ENCODE measurements around the gene ACER3.

The ACER3 gene

DNA sequence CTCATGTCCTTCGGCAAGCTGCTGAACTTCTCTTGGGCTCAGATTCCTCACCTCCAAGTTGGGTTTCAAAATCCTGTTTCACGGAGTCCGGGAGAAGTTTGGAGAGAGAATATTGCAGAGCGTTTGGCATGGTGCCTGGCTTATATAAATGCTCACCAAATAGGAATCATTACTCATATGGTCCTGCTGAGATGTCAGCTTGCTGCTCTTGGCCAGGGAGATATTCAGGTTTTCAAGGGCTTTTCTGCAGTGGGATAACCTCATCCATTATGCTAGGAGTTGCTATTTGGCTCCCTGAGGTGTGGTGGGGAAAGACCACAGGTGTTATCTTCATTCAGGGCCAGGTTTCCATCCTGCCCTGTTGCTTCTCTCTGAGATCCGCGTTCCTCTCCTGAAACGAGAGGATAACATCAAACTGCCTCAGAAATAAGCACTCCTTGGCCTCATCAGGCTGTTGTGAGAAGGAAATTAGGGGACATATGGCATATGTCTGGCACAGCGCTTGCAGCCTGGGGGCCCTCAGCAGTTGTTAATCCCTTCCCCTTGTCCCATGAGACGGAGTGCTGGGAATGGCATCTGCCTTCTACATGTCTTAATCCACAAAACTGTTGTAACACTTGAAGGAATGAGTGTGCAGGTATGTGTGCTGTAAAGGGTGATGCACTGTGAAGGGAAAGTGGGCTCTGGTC, 29.9 kb upstream of the ACER3 start:
- H3K27me3 ChIP-seq (ENCODE audit: insufficient read depth, poor library complexity, severe bottlenecking), result no peaks in the 10 kb centered on the region
- DNase-seq (ENCODE audit: low read depth in 1 of 2, low spot score in 1 of 2), result no peak
- H3K4me3 ChIP-seq (replicated peaks; ENCODE audit: insufficient read depth, low read length), result no peak overlapping the region
- no peak overlapping the region for H3K27ac ChIP-seq (replicated peaks)
- TF ChIP-seq POLR2AphosphoS5 (IDR thresholded peaks at IDR 0.05; ENCODE audit: low read depth), result no peak
- TF ChIP-seq, protein P1, sequence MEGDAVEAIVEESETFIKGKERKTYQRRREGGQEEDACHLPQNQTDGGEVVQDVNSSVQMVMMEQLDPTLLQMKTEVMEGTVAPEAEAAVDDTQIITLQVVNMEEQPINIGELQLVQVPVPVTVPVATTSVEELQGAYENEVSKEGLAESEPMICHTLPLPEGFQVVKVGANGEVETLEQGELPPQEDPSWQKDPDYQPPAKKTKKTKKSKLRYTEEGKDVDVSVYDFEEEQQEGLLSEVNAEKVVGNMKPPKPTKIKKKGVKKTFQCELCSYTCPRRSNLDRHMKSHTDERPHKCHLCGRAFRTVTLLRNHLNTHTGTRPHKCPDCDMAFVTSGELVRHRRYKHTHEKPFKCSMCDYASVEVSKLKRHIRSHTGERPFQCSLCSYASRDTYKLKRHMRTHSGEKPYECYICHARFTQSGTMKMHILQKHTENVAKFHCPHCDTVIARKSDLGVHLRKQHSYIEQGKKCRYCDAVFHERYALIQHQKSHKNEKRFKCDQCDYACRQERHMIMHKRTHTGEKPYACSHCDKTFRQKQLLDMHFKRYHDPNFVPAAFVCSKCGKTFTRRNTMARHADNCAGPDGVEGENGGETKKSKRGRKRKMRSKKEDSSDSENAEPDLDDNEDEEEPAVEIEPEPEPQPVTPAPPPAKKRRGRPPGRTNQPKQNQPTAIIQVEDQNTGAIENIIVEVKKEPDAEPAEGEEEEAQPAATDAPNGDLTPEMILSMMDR (IDR thresholded peaks at IDR 0.05; ENCODE audit: insufficient read depth, low read length), result no peak
- TF ChIP-seq SPI1 (IDR thresholded peaks at IDR 0.05; ENCODE audit: borderline replicate concordance, low read depth), result no peak
- no peak for TF ChIP-seq GABPA (IDR thresholded peaks at IDR 0.05; ENCODE audit: low read depth)
- TF ChIP-seq, protein P2, sequence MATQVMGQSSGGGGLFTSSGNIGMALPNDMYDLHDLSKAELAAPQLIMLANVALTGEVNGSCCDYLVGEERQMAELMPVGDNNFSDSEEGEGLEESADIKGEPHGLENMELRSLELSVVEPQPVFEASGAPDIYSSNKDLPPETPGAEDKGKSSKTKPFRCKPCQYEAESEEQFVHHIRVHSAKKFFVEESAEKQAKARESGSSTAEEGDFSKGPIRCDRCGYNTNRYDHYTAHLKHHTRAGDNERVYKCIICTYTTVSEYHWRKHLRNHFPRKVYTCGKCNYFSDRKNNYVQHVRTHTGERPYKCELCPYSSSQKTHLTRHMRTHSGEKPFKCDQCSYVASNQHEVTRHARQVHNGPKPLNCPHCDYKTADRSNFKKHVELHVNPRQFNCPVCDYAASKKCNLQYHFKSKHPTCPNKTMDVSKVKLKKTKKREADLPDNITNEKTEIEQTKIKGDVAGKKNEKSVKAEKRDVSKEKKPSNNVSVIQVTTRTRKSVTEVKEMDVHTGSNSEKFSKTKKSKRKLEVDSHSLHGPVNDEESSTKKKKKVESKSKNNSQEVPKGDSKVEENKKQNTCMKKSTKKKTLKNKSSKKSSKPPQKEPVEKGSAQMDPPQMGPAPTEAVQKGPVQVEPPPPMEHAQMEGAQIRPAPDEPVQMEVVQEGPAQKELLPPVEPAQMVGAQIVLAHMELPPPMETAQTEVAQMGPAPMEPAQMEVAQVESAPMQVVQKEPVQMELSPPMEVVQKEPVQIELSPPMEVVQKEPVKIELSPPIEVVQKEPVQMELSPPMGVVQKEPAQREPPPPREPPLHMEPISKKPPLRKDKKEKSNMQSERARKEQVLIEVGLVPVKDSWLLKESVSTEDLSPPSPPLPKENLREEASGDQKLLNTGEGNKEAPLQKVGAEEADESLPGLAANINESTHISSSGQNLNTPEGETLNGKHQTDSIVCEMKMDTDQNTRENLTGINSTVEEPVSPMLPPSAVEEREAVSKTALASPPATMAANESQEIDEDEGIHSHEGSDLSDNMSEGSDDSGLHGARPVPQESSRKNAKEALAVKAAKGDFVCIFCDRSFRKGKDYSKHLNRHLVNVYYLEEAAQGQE (IDR thresholded peaks at IDR 0.05; ENCODE audit: insufficient replicate concordance, low read depth), result no peak

- Histone ChIP-seq H3K4me3 (replicated peaks; ENCODE audit: insufficient read depth, low read length) (no peak overlapping the region), H3K27me3 (ENCODE audit: insufficient read depth, poor library complexity, severe bottlenecking) (no peaks in the 10 kb centered on the region), H3K27ac (replicated peaks) (no peak overlapping the region)
- TF ChIP-seq, protein P2 (IDR thresholded peaks at IDR 0.05; ENCODE audit: insufficient replicate concordance, low read depth), result no peak
- TF ChIP-seq SPI1 (IDR thresholded peaks at IDR 0.05; ENCODE audit: borderline replicate concordance, low read depth) (no peak), POLR2AphosphoS5 (IDR thresholded peaks at IDR 0.05; ENCODE audit: low read depth) (no peak), GABPA (IDR thresholded peaks at IDR 0.05; ENCODE audit: low read depth) (no peak)
- TF ChIP-seq, protein P1 (IDR thresholded peaks at IDR 0.05; ENCODE audit: insufficient read depth, low read length), result no peak
- DNase-seq (ENCODE audit: low read depth in 1 of 2, low spot score in 1 of 2), result no peak
These were observed 28.9 kb upstream of the ACER3 start for GRCh38 chr11:76831686-76832310.

DNA sequence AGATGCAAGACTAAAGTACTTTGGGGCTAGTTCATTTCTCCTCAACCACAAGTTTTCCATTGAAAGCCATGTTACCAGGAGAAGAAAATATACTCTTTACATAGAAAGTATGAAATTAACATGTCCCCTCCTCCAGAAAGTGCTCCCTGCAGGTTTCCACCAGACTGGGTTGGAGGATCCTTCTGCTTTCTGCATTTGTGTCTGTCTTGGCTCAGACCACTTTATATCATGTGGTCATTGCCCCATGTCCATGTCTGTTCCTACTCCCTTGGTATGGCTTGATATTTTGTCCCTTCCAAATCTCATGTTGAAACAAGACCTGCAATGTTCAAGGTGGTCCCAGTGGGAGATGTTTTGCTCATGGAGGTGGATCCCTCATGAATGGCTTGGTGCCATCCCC, 28.4 kb upstream of the ACER3 start:
- TF ChIP-seq, protein P1 (IDR thresholded peaks at IDR 0.05; ENCODE audit: insufficient read depth, low read length), result no peak
- TF ChIP-seq GABPA (IDR thresholded peaks at IDR 0.05; ENCODE audit: low read depth) (no peak), SPI1 (IDR thresholded peaks at IDR 0.05; ENCODE audit: borderline replicate concordance, low read depth) (no peak), POLR2AphosphoS5 (IDR thresholded peaks at IDR 0.05; ENCODE audit: low read depth) (no peak)
- TF ChIP-seq, protein P2 (IDR thresholded peaks at IDR 0.05; ENCODE audit: insufficient replicate concordance, low read depth), result no peak
- no peak for DNase-seq (ENCODE audit: low read depth in 1 of 2, low spot score in 1 of 2)
- no peak overlapping the region for H3K27ac ChIP-seq (replicated peaks)
- H3K27me3 ChIP-seq (ENCODE audit: insufficient read depth, poor library complexity, severe bottlenecking), result no peaks in the 10 kb centered on the region
- H3K4me3 ChIP-seq (replicated peaks; ENCODE audit: insufficient read depth, low read length), result no peak overlapping the region

Data from HL-60 (cell line).